ENCODE data around the gene FARS2. TPM values are rescaled to one million over a fixed set of nuclear protein-coding genes. Genes with fewer than 3 reads are reported as not detected.

Gene FARS2
- total and polyA plus RNA-seq, 2 donors (not counting 3 experiments of a cell fraction or from before 2014, with no cell fraction given) = 20.2 to 20.5 TPM

DNA sequence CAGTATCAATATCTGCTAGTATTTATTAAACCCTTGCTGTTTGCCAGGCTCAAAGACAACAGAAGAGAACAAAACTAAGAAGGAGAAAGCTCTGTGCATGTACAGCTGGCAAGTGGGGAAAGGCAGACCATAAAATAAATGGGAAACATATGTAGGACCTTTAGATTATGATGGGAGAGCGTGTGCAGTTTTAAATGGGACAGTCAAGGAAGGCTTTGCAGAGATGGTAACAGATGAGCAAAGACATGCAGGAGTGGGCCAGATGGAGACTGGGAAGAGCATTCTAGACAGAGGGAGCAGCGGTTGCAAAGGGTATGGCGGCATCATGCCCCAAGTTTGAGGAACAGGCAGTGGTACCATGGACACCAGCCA lies 485.4 kb downstream of the FARS2 start:
- Histone ChIP-seq H3K27ac (ENCODE audit: insufficient read depth, low read depth, low read length) (no peak overlapping the region), H4K20me1 (replicated peaks; ENCODE audit: control insufficient read depth, extremely low read depth, insufficient read depth, low read length) (no peaks in the 10 kb centered on the region), H3K4me3 (replicated peaks in 1 of 3; ENCODE audit: insufficient read depth in 1 of 3, low read depth in 1 of 3, low read length in 3 of 3) (no peak overlapping the region), H3K79me2 (ENCODE audit: control insufficient read depth, insufficient read depth, low read length) (no peaks in the 10 kb centered on the region), H3K9ac (replicated peaks; ENCODE audit: extremely low read depth, insufficient read depth, low read length) (no peak overlapping the region), H3K9me1 (replicated peaks; ENCODE audit: control insufficient read depth, extremely low read depth, insufficient read depth, low read length) (no peaks in the 10 kb centered on the region), H3K27me3 (ENCODE audit: control insufficient read depth in 2 of 2, insufficient read depth in 2 of 2, low read length in 2 of 2) (no peaks in the 10 kb centered on the region), H3K4me2 (ENCODE audit: insufficient read depth, low read length) (no peak overlapping the region), H3K9me3 (replicated peaks; ENCODE audit: control insufficient read depth, insufficient read depth, low read length) (no peaks in the 10 kb centered on the region), H3K4me1 (ENCODE audit: control insufficient read depth, extremely low read depth, insufficient read depth, low read length) (no peaks in the 10 kb centered on the region), H2AFZ (ENCODE audit: low read depth, low read length) (no peak overlapping the region), H3K36me3 (ENCODE audit: control insufficient read depth in 2 of 2, extremely low read depth in 1 of 2, insufficient read depth in 2 of 2, low read length in 2 of 2) (no peaks in the 10 kb centered on the region)
- TF ChIP-seq POLR2AphosphoS5 (IDR thresholded peaks at IDR 0.05; ENCODE audit: insufficient read depth, low read depth, low read length) (no peak), FOS (IDR thresholded peaks at IDR 0.05; ENCODE audit: borderline replicate concordance, insufficient read depth, low read length) (no peak), POLR2A (IDR thresholded peaks at IDR 0.05; ENCODE audit: low read depth, low read length) (no peak), MYC (IDR thresholded peaks at IDR 0.05; ENCODE audit: low read depth, low read length) (no peak), EZH2 (IDR thresholded peaks at IDR 0.05; ENCODE audit: borderline replicate concordance, low read depth, low read length, severe bottlenecking) (no peak), GATA2 (IDR thresholded peaks at IDR 0.05; ENCODE audit: insufficient read depth, insufficient read length, low read depth, low read length) (no peak), JUN (IDR thresholded peaks at IDR 0.05; ENCODE audit: borderline replicate concordance, insufficient read depth, insufficient read length, low read depth) (no peak)
- TF ChIP-seq, protein P1, sequence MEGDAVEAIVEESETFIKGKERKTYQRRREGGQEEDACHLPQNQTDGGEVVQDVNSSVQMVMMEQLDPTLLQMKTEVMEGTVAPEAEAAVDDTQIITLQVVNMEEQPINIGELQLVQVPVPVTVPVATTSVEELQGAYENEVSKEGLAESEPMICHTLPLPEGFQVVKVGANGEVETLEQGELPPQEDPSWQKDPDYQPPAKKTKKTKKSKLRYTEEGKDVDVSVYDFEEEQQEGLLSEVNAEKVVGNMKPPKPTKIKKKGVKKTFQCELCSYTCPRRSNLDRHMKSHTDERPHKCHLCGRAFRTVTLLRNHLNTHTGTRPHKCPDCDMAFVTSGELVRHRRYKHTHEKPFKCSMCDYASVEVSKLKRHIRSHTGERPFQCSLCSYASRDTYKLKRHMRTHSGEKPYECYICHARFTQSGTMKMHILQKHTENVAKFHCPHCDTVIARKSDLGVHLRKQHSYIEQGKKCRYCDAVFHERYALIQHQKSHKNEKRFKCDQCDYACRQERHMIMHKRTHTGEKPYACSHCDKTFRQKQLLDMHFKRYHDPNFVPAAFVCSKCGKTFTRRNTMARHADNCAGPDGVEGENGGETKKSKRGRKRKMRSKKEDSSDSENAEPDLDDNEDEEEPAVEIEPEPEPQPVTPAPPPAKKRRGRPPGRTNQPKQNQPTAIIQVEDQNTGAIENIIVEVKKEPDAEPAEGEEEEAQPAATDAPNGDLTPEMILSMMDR (IDR thresholded peaks at IDR 0.05; ENCODE audit: extremely low read depth in 1 of 2, insufficient read depth in 1 of 2, low read depth in 1 of 2, low read length in 2 of 2) = no peak
- TF ChIP-seq, protein P2, sequence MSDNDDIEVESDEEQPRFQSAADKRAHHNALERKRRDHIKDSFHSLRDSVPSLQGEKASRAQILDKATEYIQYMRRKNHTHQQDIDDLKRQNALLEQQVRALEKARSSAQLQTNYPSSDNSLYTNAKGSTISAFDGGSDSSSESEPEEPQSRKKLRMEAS (IDR thresholded peaks at IDR 0.05; ENCODE audit: insufficient read depth, insufficient read length) = no peak
- dilution Hi-C loops (cut with MboI; ENCODE audit: extremely low pct_ligation_motif_present, low sequenced_read_pairs) (no loop called here), intact Hi-C loops (cut with micrococcal nuclease) (no loop called here)
- DNase-seq (ENCODE audit: low read depth, low spot score) = no peak
- BruUV-seq (replicated peaks) = no TSS peak
- CTCF ChIA-PET = no interaction called here
- FAIRE-seq = no peak
- POLR2A ChIA-PET = no interaction called here
